Activated T-helper 2 cell treated with anti-CD3 and anti-CD28 coated beads, Interferon-gamma antibody, Interleukin-2, Interleukin-4, amounts not matched to agents 10 μg/mL and 5 μg/mL and 100 μg/mL, durations not matched to agents 14 hours and 24 hours and 36 hours (primary cell): ENCODE data around the gene CACNG5. TPM values are rescaled to one million over a fixed set of nuclear protein-coding genes. Genes with fewer than 3 reads are reported as not detected.

Experiments
- DNase-seq: peaks from one replicate; pipeline ENCODE4 v3.0.0; 2021; ENCODE audit warnings: low spot score
- H3K27ac Mint-ChIP-seq: one replicate; pipeline ENCODE4 v1.8.0; 2021; ENCODE audit warnings: mixed read lengths
- H3K27me3 Mint-ChIP-seq: one replicate; pipeline ENCODE4 v1.8.0; 2021; ENCODE audit warnings: low read depth, mixed read lengths
- H3K36me3 Mint-ChIP-seq: one replicate; pipeline ENCODE4 v1.8.0; 2021; ENCODE audit warnings: low read depth, mixed read lengths
- H3K4me1 Mint-ChIP-seq: one replicate; pipeline ENCODE4 v1.8.0; 2021; ENCODE audit warnings: low read depth, mixed read lengths
- H3K4me3 Mint-ChIP-seq: one replicate; pipeline ENCODE4 v1.8.0; 2021; ENCODE audit warnings: low read depth, mild to moderate bottlenecking, moderate library complexity, mixed read lengths
- H3K9me3 Mint-ChIP-seq: one replicate; pipeline ENCODE4 v1.8.0; 2021; ENCODE audit warnings: mixed read lengths
- intact Hi-C: fragments of 100-400 bp; cut with micrococcal nuclease; formaldehyde crosslinking; loops from one replicate; pipeline ENCODE4 v1.15.1; 2023
- total RNA-seq: library from RNA; stranded (reverse); gene quantifications from 2 replicates; pipeline ENCODE4 v1.2.3, GENCODE V29; 2022

The CACNG5 gene
- total RNA-seq, 1 donor from 2014 or later: not detected

GRCh38 chr17:66831383-66832210 is 3.3 kb upstream of the CACNG5 start:
- Mint-ChIP-seq H3K4me1 (peaks cover 7% of the 10 kb centered on the region), H3K27me3 (peaks cover 66% of the 10 kb centered on the region), H3K4me3 (no peak overlapping the region), H3K27ac (no peak overlapping the region), H3K9me3 (no peaks in the 10 kb centered on the region), H3K36me3 (no peaks in the 10 kb centered on the region)
- intact Hi-C loops: no loop called here
- DNase-seq: no peak

- Mint-ChIP-seq H3K27me3 (peaks cover 68% of the 10 kb centered on the region), H3K27ac (no peak overlapping the region), H3K36me3 (no peaks in the 10 kb centered on the region), H3K9me3 (no peaks in the 10 kb centered on the region), H3K4me3 (no peak overlapping the region), H3K4me1 (peaks cover 7% of the 10 kb centered on the region)
- no peak for DNase-seq
- intact Hi-C loops: no loop called here
Observed at GRCh38 chr17:66833201-66833600, 1.7 kb upstream of the CACNG5 start.

GRCh38 chr17:66834426-66834918 is 445 bp upstream of the CACNG5 start:
- peaks cover 7% of the 10 kb centered on the region for H3K4me1 Mint-ChIP-seq
- peaks cover 60% of the 10 kb centered on the region for H3K27me3 Mint-ChIP-seq
- no peak overlapping the region for H3K27ac Mint-ChIP-seq
- no peak for DNase-seq
- no peak overlapping the region for H3K4me3 Mint-ChIP-seq
- no peaks in the 10 kb centered on the region for H3K9me3 Mint-ChIP-seq
- H3K36me3 Mint-ChIP-seq: no peaks in the 10 kb centered on the region
- intact Hi-C loops: no loop called here

- Mint-ChIP-seq H3K4me1 (no peaks in the 10 kb centered on the region), H3K27me3 (peaks cover 51% of the 10 kb centered on the region)
- intact Hi-C loops: no loop called here
Observed at GRCh38 chr17:66835476-66835875, 559 bp downstream of the CACNG5 start.

GRCh38 chr17:66836063-66837005 is 1.4 kb downstream of the CACNG5 start:
- Mint-ChIP-seq H3K4me3 (no peak overlapping the region), H3K9me3 (no peaks in the 10 kb centered on the region), H3K4me1 (no peaks in the 10 kb centered on the region), H3K36me3 (no peaks in the 10 kb centered on the region), H3K27ac (no peak overlapping the region), H3K27me3 (peaks cover 45% of the 10 kb centered on the region)
- DNase-seq: no peak
- intact Hi-C loops: no loop called here

More at GRCh38 chr17:66835476-66835875, 559 bp downstream of the CACNG5 start:
- Mint-ChIP-seq H3K9me3 (no peaks in the 10 kb centered on the region), H3K27ac (no peak overlapping the region), H3K36me3 (no peaks in the 10 kb centered on the region), H3K4me3 (no peak overlapping the region)
- DNase-seq: no peak

- Mint-ChIP-seq H3K27me3 (peaks cover 40% of the 10 kb centered on the region), H3K9me3 (no peaks in the 10 kb centered on the region), H3K4me1 (no peaks in the 10 kb centered on the region), H3K4me3 (no peak overlapping the region), H3K27ac (no peak overlapping the region), H3K36me3 (no peaks in the 10 kb centered on the region)
- DNase-seq: no peak
- intact Hi-C loops: no loop called here
Observed at GRCh38 chr17:66837226-66837625, 2.3 kb downstream of the CACNG5 start.

GRCh38 chr17:66837885-66838665 is 3.2 kb downstream of the CACNG5 start:
- H3K4me1 Mint-ChIP-seq: no peaks in the 10 kb centered on the region
- no peak for DNase-seq
- intact Hi-C loops: no loop called here
- H3K9me3 Mint-ChIP-seq: no peaks in the 10 kb centered on the region
- H3K27me3 Mint-ChIP-seq: peaks cover 37% of the 10 kb centered on the region
- no peak overlapping the region for H3K27ac Mint-ChIP-seq
- no peaks in the 10 kb centered on the region for H3K36me3 Mint-ChIP-seq
- H3K4me3 Mint-ChIP-seq: no peak overlapping the region

- Mint-ChIP-seq H3K27ac (no peak overlapping the region), H3K4me1 (no peaks in the 10 kb centered on the region), H3K9me3 (no peaks in the 10 kb centered on the region), H3K36me3 (no peaks in the 10 kb centered on the region), H3K4me3 (no peak overlapping the region), H3K27me3 (peaks cover 23% of the 10 kb centered on the region)
- intact Hi-C loops: no loop called here
- no peak for DNase-seq
Observed at GRCh38 chr17:66839616-66840015, 4.7 kb downstream of the CACNG5 start.

- H3K27me3 Mint-ChIP-seq: peaks cover 22% of the 10 kb centered on the region
- no peaks in the 10 kb centered on the region for H3K36me3 Mint-ChIP-seq
- H3K4me3 Mint-ChIP-seq: no peak overlapping the region
- H3K27ac Mint-ChIP-seq: no peak overlapping the region
- no peak for DNase-seq
- no peaks in the 10 kb centered on the region for H3K9me3 Mint-ChIP-seq
- intact Hi-C loops: no loop called here
- H3K4me1 Mint-ChIP-seq: no peaks in the 10 kb centered on the region
Observed at GRCh38 chr17:66840061-66840460, 5.1 kb downstream of the CACNG5 start.

- intact Hi-C loops: no loop called here
- peaks cover 12% of the 10 kb centered on the region for H3K27me3 Mint-ChIP-seq
- peaks cover 3% of the 10 kb centered on the region for H3K9me3 Mint-ChIP-seq
- H3K27ac Mint-ChIP-seq: no peak overlapping the region
- DNase-seq: no peak
- no peak overlapping the region for H3K4me3 Mint-ChIP-seq
- no peaks in the 10 kb centered on the region for H3K4me1 Mint-ChIP-seq
- no peaks in the 10 kb centered on the region for H3K36me3 Mint-ChIP-seq
Observed at GRCh38 chr17:66841328-66841727, 6.4 kb downstream of the CACNG5 start.

- Mint-ChIP-seq H3K4me1 (no peaks in the 10 kb centered on the region), H3K9me3 (peaks cover 5% of the 10 kb centered on the region), H3K4me3 (no peak overlapping the region), H3K27ac (no peak overlapping the region), H3K36me3 (no peaks in the 10 kb centered on the region), H3K27me3 (peaks cover 8% of the 10 kb centered on the region)
- DNase-seq: no peak
- intact Hi-C loops: no loop called here
Observed at GRCh38 chr17:66841744-66842143, 6.8 kb downstream of the CACNG5 start.

- no peaks in the 10 kb centered on the region for H3K4me1 Mint-ChIP-seq
Observed at GRCh38 chr17:66842505-66842904, 7.6 kb downstream of the CACNG5 start.

More at GRCh38 chr17:66842505-66842904, 7.6 kb downstream of the CACNG5 start:
- Mint-ChIP-seq H3K27me3 (peaks cover 2% of the 10 kb centered on the region), H3K36me3 (no peaks in the 10 kb centered on the region), H3K27ac (no peak overlapping the region), H3K9me3 (peaks cover 5% of the 10 kb centered on the region), H3K4me3 (no peak overlapping the region)
- intact Hi-C loops: no loop called here
- no peak for DNase-seq
